Hematopoietic multipotent progenitor cell treated with erythropoietin and hydrocortisone succinate and interleukin-3 and kit ligand, for 17 days (in vitro differentiated cells): ENCODE measurements around the gene BTN2A1.
"Not testable (repeated sequence)": the region's sequence is repeated elsewhere in the genome, so short reads cannot be mapped to it uniquely, and the experiment has no call there.

Experiments
- DNase-seq: peaks from one replicate; pipeline ENCODE4 v3.0.0-alpha.2; 2015; ENCODE audit warnings: low spot score

BTN2A1 gene

GRCh38 chr6:26457806-26458688 is at the start of gene BTN2A1:
Gene BTN2A1, plus strand, starts transcription at chr6:26457955. Its CDS starts 682 bp downstream, at chr6:26458637.
- DNase-seq, result peak; percentile 90

DNA sequence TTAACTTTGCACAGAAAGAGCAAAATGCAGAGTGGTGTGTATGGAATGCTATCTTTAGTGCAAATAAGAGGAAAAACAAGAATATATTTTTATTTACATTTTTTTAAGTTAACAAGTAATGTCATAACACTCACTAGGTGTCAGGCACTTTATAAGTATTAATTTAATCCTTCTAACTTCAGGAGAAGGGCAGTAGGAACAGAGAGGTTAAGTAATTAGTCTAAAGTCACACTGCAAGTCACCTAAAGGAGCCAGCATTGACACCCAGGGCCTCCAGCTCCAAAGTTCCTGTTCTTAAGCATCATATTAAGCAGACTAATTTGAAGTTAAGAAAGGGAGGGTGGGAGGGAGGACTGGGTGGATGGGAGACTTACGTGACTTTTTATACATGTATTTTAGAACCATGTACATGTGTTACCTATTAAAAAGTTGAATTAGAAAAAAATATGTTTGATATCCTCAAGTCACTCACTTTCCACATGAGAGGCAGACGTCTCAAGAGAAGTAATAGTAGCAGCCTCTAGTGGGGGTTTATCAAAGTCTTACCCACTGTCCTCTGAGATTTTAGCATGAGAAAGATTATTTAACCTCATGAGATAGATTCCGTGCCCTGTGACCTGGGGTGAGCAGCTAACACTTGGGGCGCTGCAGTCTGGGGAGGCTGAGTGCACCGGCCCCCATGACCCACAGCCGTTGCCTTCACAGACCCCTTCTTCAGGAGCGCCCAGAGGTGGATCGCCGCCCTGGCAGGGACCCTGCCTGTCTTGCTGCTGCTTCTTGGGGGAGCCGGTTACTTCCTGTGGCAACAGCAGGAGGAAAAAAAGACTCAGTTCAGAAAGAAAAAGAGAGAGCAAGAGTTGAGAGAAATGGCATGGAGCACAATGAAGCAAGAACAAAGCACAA is 48.7 kb upstream of the BTN2A1 start:
- no peak for DNase-seq

DNA sequence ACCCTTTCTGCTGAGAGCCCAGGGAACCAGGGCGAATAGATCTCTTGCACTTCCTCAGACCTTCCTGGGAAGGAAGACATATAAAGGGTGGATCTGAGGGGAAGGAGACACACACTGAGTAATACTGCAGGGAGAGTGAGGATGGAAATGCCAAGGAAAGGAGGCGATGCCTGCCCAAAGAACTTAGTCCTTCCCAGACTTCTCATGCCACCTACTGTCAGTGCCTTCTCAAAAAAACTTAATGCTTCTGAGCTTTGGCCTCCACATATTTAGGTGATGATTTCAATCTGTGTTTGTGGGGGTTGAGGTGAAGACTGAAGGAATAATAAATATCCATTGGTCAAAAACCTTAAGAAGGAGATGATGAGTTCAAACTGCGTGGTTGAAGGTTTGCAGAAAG is 46.0 kb upstream of the BTN2A1 start:
- peak; percentile 9 for DNase-seq

- DNase-seq, result no peak
Measured at GRCh38 chr6:26412228-26412627, 45.5 kb upstream of the BTN2A1 start.

- no peak for DNase-seq
Measured at GRCh38 chr6:26412954-26413353, 44.8 kb upstream of the BTN2A1 start.

DNA sequence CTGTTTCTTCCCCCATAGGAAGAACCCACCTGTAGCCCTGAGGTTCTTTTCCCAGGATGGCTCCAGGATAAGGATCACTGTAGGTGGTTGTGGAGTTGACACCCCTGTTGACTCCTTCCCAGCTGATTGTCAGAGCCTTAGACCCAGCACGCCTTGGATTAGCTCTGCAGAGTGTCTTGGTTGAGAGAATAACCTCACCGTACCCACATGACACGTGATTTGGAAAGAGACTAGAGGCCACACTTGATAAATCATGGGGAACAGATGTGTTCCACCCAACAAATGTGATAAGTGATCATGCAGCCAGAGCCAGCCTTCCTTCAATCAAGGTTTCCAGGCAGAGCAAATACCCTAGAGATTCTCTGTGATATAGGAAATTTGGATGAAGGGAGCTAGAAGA is 43.5 kb upstream of the BTN2A1 start:
- no peak for DNase-seq

DNA sequence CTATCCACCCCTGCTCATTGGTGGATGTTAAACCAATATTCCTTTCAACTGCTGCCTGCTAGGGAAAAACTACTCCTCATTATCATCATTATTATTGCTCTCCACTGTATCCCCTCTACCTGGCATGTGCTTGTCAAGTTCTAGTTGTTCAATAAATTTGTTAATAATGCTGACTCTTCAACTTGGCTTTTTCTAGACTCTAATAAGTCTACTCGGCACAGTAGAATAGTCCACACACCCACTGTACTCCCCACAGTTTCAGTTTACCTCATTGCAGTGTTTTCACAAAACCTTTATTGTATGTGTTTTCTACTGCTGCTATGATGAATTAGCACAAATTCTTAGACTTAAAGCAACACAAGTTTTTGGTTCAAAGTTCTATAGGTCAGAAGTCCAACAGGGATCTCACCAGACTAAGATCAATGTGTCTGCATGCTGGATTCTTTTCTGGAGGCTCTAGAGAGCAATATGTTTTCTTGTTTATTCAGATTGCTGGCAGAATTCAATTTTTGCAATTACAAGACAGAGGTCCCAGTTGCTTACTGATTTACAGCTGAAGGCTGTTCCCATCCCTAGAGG is 42.6 kb upstream of the BTN2A1 start:
- no peak for DNase-seq

DNA sequence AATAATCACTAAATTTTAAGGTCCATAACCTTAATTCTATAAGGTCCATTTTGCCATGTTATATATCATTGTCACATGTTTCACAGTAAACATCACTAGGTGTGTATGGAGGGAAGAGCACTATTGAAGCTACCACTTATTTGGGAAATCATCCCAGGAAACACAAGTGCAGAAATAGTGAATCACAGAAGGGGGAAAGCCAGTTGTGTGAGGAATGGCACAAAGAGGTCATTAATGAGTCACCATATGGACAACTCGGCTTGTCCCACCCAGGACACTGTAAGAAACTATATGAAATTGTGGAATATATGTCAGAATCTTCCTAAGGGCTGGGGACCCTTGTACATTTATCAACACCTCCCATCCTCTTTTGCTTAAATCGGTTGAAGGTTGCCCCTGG is 42.0 kb upstream of the BTN2A1 start:
- no peak for DNase-seq

DNA sequence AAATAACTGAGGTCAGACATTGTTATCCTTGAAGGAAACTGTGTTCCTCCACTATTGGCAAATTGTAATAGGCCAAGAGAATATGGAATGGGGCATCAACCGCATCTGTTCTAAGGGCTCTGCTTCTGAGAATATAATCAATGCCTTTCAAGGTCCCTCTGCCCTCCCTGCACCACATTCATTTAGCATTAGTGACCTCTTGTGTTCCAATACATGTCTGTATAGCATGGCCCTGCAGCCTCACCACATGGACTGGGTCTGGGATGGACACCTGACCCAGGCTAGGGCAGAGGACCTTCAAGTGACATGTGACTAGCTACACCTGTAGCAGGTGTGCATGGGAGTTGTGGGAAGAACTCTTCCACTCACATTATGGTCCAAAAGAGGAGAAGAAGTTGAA is 41.5 kb upstream of the BTN2A1 start:
- DNase-seq, result no peak

- DNase-seq, result not testable (repeated sequence)
Measured at GRCh38 chr6:26418077-26418476, 39.7 kb upstream of the BTN2A1 start.

GRCh38 chr6:26418795-26419194 is 39.0 kb upstream of the BTN2A1 start:
- DNase-seq, result not testable (repeated sequence)

- DNase-seq, result peak; percentile 39
Measured at GRCh38 chr6:26420688-26421171, 37.0 kb upstream of the BTN2A1 start.

- peak; percentile 60 for DNase-seq
Measured at GRCh38 chr6:26421259-26422144, 36.3 kb upstream of the BTN2A1 start.

- no peak for DNase-seq
Measured at GRCh38 chr6:26422329-26422728, 35.4 kb upstream of the BTN2A1 start.

GRCh38 chr6:26426691-26427450 is 30.9 kb upstream of the BTN2A1 start:
- peak; percentile 7 for DNase-seq

- DNase-seq, result peak; percentile 12
Measured at GRCh38 chr6:26427451-26427809, 30.3 kb upstream of the BTN2A1 start.

DNA sequence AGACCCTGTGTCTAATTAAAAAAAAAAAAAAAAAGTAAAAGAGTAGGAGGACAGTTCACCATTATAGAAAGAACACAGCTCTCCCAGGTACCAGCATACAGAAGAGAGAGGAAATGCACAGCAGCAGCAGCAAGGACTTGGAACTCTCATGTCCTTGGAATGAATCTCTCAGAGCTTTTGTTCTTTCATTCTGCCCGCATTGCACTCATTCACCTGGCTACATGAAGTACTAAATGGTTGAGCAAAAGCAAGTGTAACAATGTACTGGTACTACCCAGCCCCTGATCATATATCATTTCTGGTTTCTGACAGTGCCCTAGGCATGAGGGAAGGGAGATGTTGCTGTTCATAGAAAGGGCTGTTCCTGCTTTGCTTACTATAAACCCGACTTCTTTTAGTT is 29.5 kb upstream of the BTN2A1 start:
- no peak for DNase-seq

GRCh38 chr6:26430787-26431186 is 27.0 kb upstream of the BTN2A1 start:
- no peak for DNase-seq

GRCh38 chr6:26431258-26432172 is 26.2 kb upstream of the BTN2A1 start:
- no peak for DNase-seq
